Mucosa of descending colon (tissue), 3 donors: ENCODE measurements around the gene SPRR1A. TPM values are rescaled to one million over a fixed set of nuclear protein-coding genes. Genes with fewer than 3 reads are reported as not detected.

Experiments used
- ATAC-seq: fragments of 200-7000 bp; cut with Tn5 transposase; one replicate; pipeline ENCODE4 v1.9.1; 2020; ENCODE audit warnings: mild to moderate bottlenecking, moderate library complexity
- DNase-seq, 3 donors: peaks; one replicate each; pipeline ENCODE4 v3.0.0-alpha.2; 2020
- H3K36me3 ChIP-seq: fragments of 200-600 bp; one replicate; pipeline ENCODE4 v1.8.0; 2021; ENCODE audit warnings: low read depth, mild to moderate bottlenecking
- H3K4me1 ChIP-seq: fragments of 200-600 bp; one replicate; pipeline ENCODE4 v1.8.0; 2021; ENCODE audit warnings: low read depth, mild to moderate bottlenecking
- H3K4me3 ChIP-seq: fragments of 200-600 bp; one replicate; pipeline ENCODE4 v1.8.0; 2021; ENCODE audit warnings: mild to moderate bottlenecking
- H3K9me3 ChIP-seq: fragments of 200-600 bp; one replicate; pipeline ENCODE4 v1.8.0; 2021; ENCODE audit warnings: mild to moderate bottlenecking
- intact Hi-C, 2 donors: fragments of 100-400 bp; cut with DNase I in 1 of 2; cut with micrococcal nuclease in 1 of 2; formaldehyde crosslinking; loops; one replicate each; pipeline versions ENCODE4 v1.11.0 to v1.11.1; 2022; cut with DNase I, micrococcal nuclease
- total RNA-seq, 3 donors: library from RNA; stranded (reverse); fragmentation: NEBNext Ultra II Directional in 2 of 3; extraction: Animal tissue kit (Norgen Biotek cat#: 25700) in 2 of 3; gene quantifications; one replicate each; pipeline versions ENCODE4 v1.2.1 to v1.2.4, GENCODE V29; 2021 to 2023
- TF ChIP-seq, protein P1 (sequence below): fragments of 200-600 bp; IDR thresholded peaks from one replicate; pipeline ENCODE4 v1.8.0; 2022; ENCODE audit warnings: antibody characterized with exemption, mild to moderate bottlenecking
- donor health status: DM: no; HTN: no; CAD: no; lungs with moderate emphysema.
- donor health status: DM: no; HTN: no; CAD: no.
- donor health status: DM: no; HTN: yes; CAD: no.

The SPRR1A gene
- total RNA-seq, 3 donors from 2014 or later, result not detected

DNA sequence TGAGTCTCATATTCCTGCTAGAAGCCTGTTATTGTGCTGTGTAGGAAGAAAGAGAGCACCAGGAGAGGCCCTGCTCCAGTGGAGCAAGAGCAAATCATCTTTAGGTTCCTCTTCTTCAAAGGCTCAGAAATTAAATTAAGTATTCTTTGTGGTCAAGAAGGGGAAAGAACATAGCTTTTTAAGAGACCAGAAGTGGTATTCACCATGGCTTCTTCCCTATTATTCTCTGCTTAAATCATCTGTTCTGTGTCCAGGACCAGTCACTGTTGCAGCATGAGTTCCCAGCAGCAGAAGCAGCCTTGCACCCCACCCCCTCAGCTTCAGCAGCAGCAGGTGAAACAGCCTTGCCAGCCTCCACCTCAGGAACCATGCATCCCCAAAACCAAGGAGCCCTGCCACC is 48.2 kb downstream of the SPRR1A start:
- Histone ChIP-seq H3K9me3 (no peaks in the 10 kb centered on the region), H3K4me3 (no peak overlapping the region), H3K36me3 (no peaks in the 10 kb centered on the region), H3K4me1 (no peaks in the 10 kb centered on the region)
- ATAC-seq (no peak), DNase-seq (no peak)
- TF ChIP-seq, protein P1, sequence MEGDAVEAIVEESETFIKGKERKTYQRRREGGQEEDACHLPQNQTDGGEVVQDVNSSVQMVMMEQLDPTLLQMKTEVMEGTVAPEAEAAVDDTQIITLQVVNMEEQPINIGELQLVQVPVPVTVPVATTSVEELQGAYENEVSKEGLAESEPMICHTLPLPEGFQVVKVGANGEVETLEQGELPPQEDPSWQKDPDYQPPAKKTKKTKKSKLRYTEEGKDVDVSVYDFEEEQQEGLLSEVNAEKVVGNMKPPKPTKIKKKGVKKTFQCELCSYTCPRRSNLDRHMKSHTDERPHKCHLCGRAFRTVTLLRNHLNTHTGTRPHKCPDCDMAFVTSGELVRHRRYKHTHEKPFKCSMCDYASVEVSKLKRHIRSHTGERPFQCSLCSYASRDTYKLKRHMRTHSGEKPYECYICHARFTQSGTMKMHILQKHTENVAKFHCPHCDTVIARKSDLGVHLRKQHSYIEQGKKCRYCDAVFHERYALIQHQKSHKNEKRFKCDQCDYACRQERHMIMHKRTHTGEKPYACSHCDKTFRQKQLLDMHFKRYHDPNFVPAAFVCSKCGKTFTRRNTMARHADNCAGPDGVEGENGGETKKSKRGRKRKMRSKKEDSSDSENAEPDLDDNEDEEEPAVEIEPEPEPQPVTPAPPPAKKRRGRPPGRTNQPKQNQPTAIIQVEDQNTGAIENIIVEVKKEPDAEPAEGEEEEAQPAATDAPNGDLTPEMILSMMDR, result no peak
- intact Hi-C loops, result no loop called here

DNA sequence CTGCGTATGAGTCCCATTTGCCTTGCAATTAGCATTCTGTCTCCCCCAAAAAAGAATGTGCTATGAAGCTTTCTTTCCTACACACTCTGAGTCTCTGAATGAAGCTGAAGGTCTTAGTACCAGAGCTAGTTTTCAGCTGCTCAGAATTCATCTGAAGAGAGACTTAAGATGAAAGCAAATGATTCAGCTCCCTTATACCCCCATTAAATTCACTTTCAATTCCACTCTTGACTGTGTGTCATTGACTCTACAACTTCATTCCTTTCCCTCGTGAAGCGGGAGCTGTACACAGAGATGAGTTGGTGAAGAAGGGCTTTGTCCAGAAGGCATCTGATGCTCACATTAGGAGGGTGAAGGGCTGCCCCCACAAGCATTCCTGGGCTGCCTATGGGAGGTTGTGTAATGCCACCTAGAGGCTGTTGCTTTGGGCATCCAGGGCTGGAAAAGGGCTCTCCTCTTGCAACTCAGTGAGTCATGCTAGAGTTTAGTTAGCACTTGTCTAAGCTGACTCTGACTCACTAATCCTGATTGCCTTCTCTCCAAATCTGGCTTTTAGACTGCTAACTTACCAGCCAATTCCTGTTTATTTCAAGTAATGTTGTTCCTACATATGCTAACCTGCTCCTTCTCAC is 48.9 kb downstream of the SPRR1A start:
- intact Hi-C loops, result no loop called here
- DNase-seq (no peak), ATAC-seq (no peak)
- Histone ChIP-seq H3K36me3 (no peaks in the 10 kb centered on the region), H3K9me3 (no peaks in the 10 kb centered on the region), H3K4me3 (no peak overlapping the region), H3K4me1 (no peaks in the 10 kb centered on the region)
- TF ChIP-seq, protein P1, result no peak

DNA sequence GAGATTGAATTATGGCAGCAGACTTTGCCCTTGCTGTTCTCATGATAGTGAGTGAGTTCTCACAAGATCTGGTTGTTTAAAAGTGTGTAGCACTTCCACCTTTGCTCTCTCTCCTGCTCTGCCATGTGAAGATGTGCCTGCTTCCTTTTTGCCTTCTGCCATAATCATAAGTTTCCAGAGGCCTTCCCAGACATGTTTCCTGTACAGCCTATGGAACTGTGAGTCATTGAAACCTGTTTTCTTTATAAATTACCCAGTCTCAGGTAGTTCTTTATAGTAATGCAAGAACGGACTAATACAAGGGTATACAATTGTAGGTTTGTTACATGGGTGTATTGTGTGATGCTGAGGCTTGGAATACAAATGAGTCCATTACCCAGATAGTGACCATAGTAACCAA is 51.3 kb downstream of the SPRR1A start:
- Histone ChIP-seq H3K9me3 (no peaks in the 10 kb centered on the region), H3K36me3 (no peaks in the 10 kb centered on the region), H3K4me3 (no peak overlapping the region), H3K4me1 (no peaks in the 10 kb centered on the region)
- ATAC-seq, result no peak
- DNase-seq, result no peak
- intact Hi-C loops, result no loop called here
- TF ChIP-seq, protein P1, result no peak

Other genes with a start within 250 kb of the SPRR1A start
- not detected for gene KPRP, start 226.1 kb upstream of the SPRR1A start, total RNA-seq
- not detected for gene LCE1F, start 208.9 kb upstream of the SPRR1A start, total RNA-seq
- gene LCE1E, start 197.8 kb upstream of the SPRR1A start, total RNA-seq, result not detected
- not detected for gene LCE1D, start 187.4 kb upstream of the SPRR1A start, total RNA-seq
- not detected for gene LCE1C, start 177.4 kb upstream of the SPRR1A start, total RNA-seq
- not detected for gene LCE1B, start 172.1 kb upstream of the SPRR1A start, total RNA-seq
- not detected for gene LCE1A, start 156.6 kb upstream of the SPRR1A start, total RNA-seq
- gene LCE6A, start 141.2 kb upstream of the SPRR1A start, total RNA-seq, result not detected
- gene LCE7A, start 124.1 kb upstream of the SPRR1A start, total RNA-seq, result not detected
- gene SMCP, start 105.8 kb upstream of the SPRR1A start, total RNA-seq, result not detected
- gene IVL, start 75.5 kb upstream of the SPRR1A start, total RNA-seq, result not detected
- not detected for gene SPRR5, start 36.9 kb upstream of the SPRR1A start, total RNA-seq
- gene SPRR4, start 13.4 kb upstream of the SPRR1A start, total RNA-seq, result not detected
- gene SPRR3, start 17.7 kb downstream of the SPRR1A start, total RNA-seq, result under 1 TPM in 1 of 3 donors, not detected in 2; 0.93 TPM
- not detected for gene SPRR1B, start 47.1 kb downstream of the SPRR1A start, total RNA-seq
- under 1 TPM in 1 of 3 donors, not detected in 2; 0.41 TPM for gene SPRR2D, start 57.0 kb downstream of the SPRR1A start, total RNA-seq
- not detected for gene SPRR2A, start 73.4 kb downstream of the SPRR1A start, total RNA-seq
- gene SPRR2B, start 87.5 kb downstream of the SPRR1A start, total RNA-seq, result not detected
- not detected for gene SPRR2E, start 110.4 kb downstream of the SPRR1A start, total RNA-seq
- not detected for gene SPRR2F, start 129.4 kb downstream of the SPRR1A start, total RNA-seq
- not detected for gene SPRR2G, start 166.8 kb downstream of the SPRR1A start, total RNA-seq
- not detected for gene LELP1, start 219.3 kb downstream of the SPRR1A start, total RNA-seq
- not detected for gene PRR9, start 233.5 kb downstream of the SPRR1A start, total RNA-seq